PC-3 (cell line): ENCODE results near the gene SEMA3F. TPM values are rescaled to one million over a fixed set of nuclear protein-coding genes. Genes with fewer than 3 reads are reported as not detected.

Experiments used
- ATAC-seq: fragments of 200-7000 bp; cut with Tn5 transposase; 2 replicates; pipeline ENCODE4 v1.9.1; 2020; ENCODE audit warnings: mild to moderate bottlenecking, moderate library complexity
- BruUV-seq: library from RNA; stranded (reverse); fragments of 400-500 nt; replicated peaks from 2 replicates; lab custom pipeline; 2021; lab: Mats Ljungman, UMichigan
- CTCF ChIA-PET: fragments of 300-600 bp; sonication (Branson Sonifier 250); formaldehyde crosslinking; loops from one replicate; lab custom pipeline; 2022; ENCODE audit warnings: antibody characterized with exemption; lab: Charles Lee
- POLR2A ChIA-PET: fragments of 300-600 bp; sonication (Branson Sonifier 250); formaldehyde crosslinking; loops from one replicate; lab custom pipeline; 2022; ENCODE audit warnings: antibody characterized with exemption; ENCODE audit not compliant: unreplicated experiment; lab: Charles Lee
- DNase-seq: peaks from one replicate; pipeline ENCODE4 v3.0.0-alpha.2; 2015
- H2AFZ ChIP-seq: fragments of 300-600 bp; sonication (generic); 2 replicates; pipeline ENCODE4 v1.6.0; 2016; ENCODE audit warnings: antibody characterized with exemption, low read length
- H3F3A ChIP-seq: fragments of 300-600 bp; sonication (generic); one replicate; pipeline ENCODE4 v1.6.0; 2017; ENCODE audit warnings: antibody characterized with exemption, low read length, control low read depth, mild to moderate bottlenecking; ENCODE audit not compliant: unreplicated experiment
- H3K27ac ChIP-seq: fragments of 300-600 bp; sonication (generic); 2 replicates; pipeline ENCODE4 v1.5.1; 2016; ENCODE audit warnings: mild to moderate bottlenecking, low read length
- H3K27me3 ChIP-seq: fragments of 300-600 bp; sonication (generic); 2 replicates; pipeline ENCODE4 v1.6.1; 2016; ENCODE audit warnings: low read length, mixed read lengths
- H3K36me3 ChIP-seq: fragments of 300-600 bp; sonication (generic); 2 replicates; pipeline ENCODE4 v1.6.1; 2016; ENCODE audit warnings: low read depth, mixed run types, low read length, mixed read lengths
- H3K4me1 ChIP-seq: fragments of 300-600 bp; sonication (generic); 2 replicates; pipeline ENCODE4 v1.5.1; 2016; ENCODE audit warnings: low read length; ENCODE audit not compliant: insufficient read depth
- H3K4me2 ChIP-seq: fragments of 300-600 bp; sonication (generic); 2 replicates; pipeline ENCODE4 v1.6.0; 2016; ENCODE audit warnings: low read length
- H3K4me3 ChIP-seq: fragments of 300-600 bp; sonication (generic); 2 replicates; pipeline ENCODE4 v1.5.1; 2016; ENCODE audit warnings: mild to moderate bottlenecking, low read length, mixed read lengths
- H3K79me2 ChIP-seq: fragments of 300-600 bp; sonication (generic); 2 replicates; pipeline ENCODE4 v1.6.1; 2017; ENCODE audit warnings: low read length, mixed read lengths
- H3K9ac ChIP-seq: fragments of 300-600 bp; sonication (generic); 2 replicates; pipeline ENCODE4 v1.6.0; 2016; ENCODE audit warnings: mild to moderate bottlenecking, low read length
- H3K9me2 ChIP-seq: fragments of 300-600 bp; sonication (generic); replicated peaks from 2 replicates; pipeline ENCODE4 v1.6.1; 2016; ENCODE audit warnings: mixed run types, low read length, mixed read lengths
- H3K9me3 ChIP-seq: fragments of 300-600 bp; sonication (generic); 2 replicates; pipeline ENCODE4 v1.6.1; 2016; ENCODE audit warnings: low read length, mixed read lengths
- H4K20me1 ChIP-seq: fragments of 300-600 bp; sonication (generic); 2 replicates; pipeline ENCODE4 v1.6.1; 2016; ENCODE audit warnings: low read length, mixed read lengths
- CTCF ChIP-seq: fragments of 300-600 bp; sonication (generic); conservative IDR thresholded peaks from 2 replicates; pipeline ENCODE4 v1.5.1; 2017; ENCODE audit warnings: antibody characterized with exemption, low read depth, mild to moderate bottlenecking, low read length
- EZH2 ChIP-seq: fragments of 300-600 bp; sonication (generic); IDR thresholded peaks from one replicate; pipeline ENCODE4 v1.6.1; 2017; ENCODE audit warnings: antibody characterized with exemption, mild to moderate bottlenecking, low read length; ENCODE audit not compliant: unreplicated experiment
- EZH2phosphoT487 ChIP-seq: fragments of 300-600 bp; sonication (generic); IDR thresholded peaks from 2 replicates; pipeline ENCODE4 v1.6.1; 2018; ENCODE audit warnings: mild to moderate bottlenecking, antibody characterized with exemption, low read length, borderline replicate concordance
- intact Hi-C: fragments of 100-400 bp; cut with micrococcal nuclease; formaldehyde crosslinking; loops from 2 replicates; pipeline ENCODE4 v1.9.0; 2023
- total RNA-seq: library from RNA; depleted of rRNA; stranded (reverse); fragments of >200 nt; gene quantifications from 2 replicates; pipeline ENCODE4 v1.2.3, GENCODE V29; 2014

SEMA3F gene
- total RNA-seq, 1 experiment from 2014 or later, result 50.5 TPM

- TF ChIP-seq EZH2phosphoT487 (no peak), CTCF (peak; percentile 92), EZH2 (no peak)
- Histone ChIP-seq H3F3A (no peaks in the 10 kb centered on the region), H3K4me2 (no peak overlapping the region), H3K79me2 (no peaks in the 10 kb centered on the region), H3K4me3 (no peak overlapping the region), H3K9me3 (no peaks in the 10 kb centered on the region), H3K27ac (no peak overlapping the region), H4K20me1 (no peaks in the 10 kb centered on the region), H2AFZ (no peak overlapping the region), H3K4me1 (peaks cover 3% of the 10 kb centered on the region; the same call in 1 of the 2 replicates), H3K9ac (no peak overlapping the region), H3K36me3 (0 out of 2 replicates have a peak, but pooled peaks cover 5% of the 10 kb centered on the region), H3K9me2 (no peaks in the 10 kb centered on the region), H3K27me3 (no peaks in the 10 kb centered on the region)
- CTCF ChIA-PET, result no interaction called here
- intact Hi-C loops, result loop anchor here (1.0 kb wide), 1 partner anchor 34 kb away; the partner anchor contains the start of gene SEMA3F
- peak; percentile 88 for DNase-seq
- BruUV-seq, result no TSS peak
- ATAC-seq, result peak; percentile 75
- POLR2A ChIA-PET, result no interaction called here
Measured at GRCh38 chr3:50189274-50189673, 34.1 kb downstream of the SEMA3F start.

GRCh38 chr3:50189989-50190388, 34.9 kb downstream of the SEMA3F start:
- Histone ChIP-seq H3K36me3 (0 out of 2 replicates have a peak, but pooled peaks cover 2% of the 10 kb centered on the region), H3K79me2 (no peaks in the 10 kb centered on the region), H2AFZ (no peak overlapping the region), H3K9ac (no peak overlapping the region), H3K4me3 (no peak overlapping the region), H3F3A (no peaks in the 10 kb centered on the region), H3K9me3 (no peaks in the 10 kb centered on the region), H3K27ac (no peak overlapping the region), H3K4me1 (no peaks in the 10 kb centered on the region; the same call in 1 of the 2 replicates), H3K4me2 (no peak overlapping the region), H3K27me3 (no peaks in the 10 kb centered on the region), H4K20me1 (no peaks in the 10 kb centered on the region), H3K9me2 (no peaks in the 10 kb centered on the region)
- no TSS peak for BruUV-seq
- intact Hi-C loops, result loop anchor here (1.0 kb wide), 1 partner anchor 35 kb away; the partner anchor contains the start of gene SEMA3F
- DNase-seq (no peak), ATAC-seq (no peak)
- TF ChIP-seq EZH2phosphoT487 (no peak), EZH2 (no peak), CTCF (no peak)
- ChIA-PET CTCF (no interaction called here), POLR2A (no interaction called here)

GRCh38 chr3:50190936-50191660, 36.0 kb downstream of the SEMA3F start, which contains the start of gene GNAT1:
Gene GNAT1, plus strand, starts transcription at chr3:50191610. Its CDS starts 116 bp downstream, at chr3:50191726.
- no TSS peak for BruUV-seq
- Histone ChIP-seq H3K27ac (no peak within 1 kb of the TSS), H3K4me3 (no peak within 1 kb of the TSS), H3K27me3 (no peaks in the 10 kb centered on the region), H3K9me2 (no peaks in the 10 kb centered on the region), H2AFZ (no peak within 1 kb of the TSS), H3K4me2 (no peak within 1 kb of the TSS), H3K79me2 (no peaks in the 10 kb centered on the region), H3K4me1 (no peaks in the 10 kb centered on the region; the same call in 1 of the 2 replicates), H3F3A (no peaks in the 10 kb centered on the region), H3K36me3 (no peaks in the 10 kb centered on the region), H3K9me3 (no peaks in the 10 kb centered on the region), H3K9ac (no peak within 1 kb of the TSS), H4K20me1 (no peaks in the 10 kb centered on the region)
- no peak for TF ChIP-seq CTCF
- TF ChIP-seq EZH2phosphoT487, result no peak
- no peak for TF ChIP-seq EZH2
- intact Hi-C loops, result no loop called here
- CTCF ChIA-PET, result interaction anchor here (0.7 to 1.5 kb wide), 3 partner anchors 27 to 71 kb away, joined by 3 read pairs; no protein-coding TSS in a partner anchor
- POLR2A ChIA-PET, result no interaction called here
- DNase-seq (no peak), ATAC-seq (no peak)
